Right cardiac atrium (tissue), 5 donors: Measurements from ENCODE around the gene SRC. TPM values are rescaled to one million over a fixed set of nuclear protein-coding genes. Genes with fewer than 3 reads are reported as not detected.
A peak's percentile ranks its signal among the peaks of the same experiment; 100 is the strongest.

Experiments
- ATAC-seq, 2 donors: fragments of 200-7000 bp; cut with Tn5 transposase; one replicate each; pipeline versions ENCODE4 v1.8.0 to v1.9.1; 2020; ENCODE audit warnings: moderate library complexity in 2 of 2, mild to moderate bottlenecking in 1 of 2
- DNase-seq, 3 donors: peaks; one replicate each; pipeline ENCODE4 v3.0.0-alpha.2; 2020
- H3K27ac ChIP-seq: one replicate; pipeline ENCODE4 v1.5.1; 2013; ENCODE audit warnings: mild to moderate bottlenecking, low read length, control low read depth, moderate library complexity
- H3K27me3 ChIP-seq: one replicate; pipeline ENCODE4 v1.6.1; 2013; ENCODE audit not compliant: control insufficient read depth, insufficient read depth
- H3K4me1 ChIP-seq: one replicate; pipeline ENCODE4 v1.6.1; 2013; ENCODE audit warnings: low read length; ENCODE audit not compliant: control insufficient read depth, insufficient read depth
- H3K4me3 ChIP-seq: one replicate; pipeline ENCODE4 v1.5.1; 2013; ENCODE audit warnings: low read length, control low read depth
- H3K9me3 ChIP-seq: one replicate; pipeline ENCODE4 v1.6.1; 2013; ENCODE audit warnings: low read length; ENCODE audit not compliant: control insufficient read depth
- WGBS: extraction: QIAGEN DNeasy Blood & Tissue Kit; methylation state at CpG from one replicate; pipeline ENCODE4 v1.1.7; 2013; 5-methylcytosine and 5-hydroxymethylcytosine counted together
- intact Hi-C, 4 donors: fragments of 100-400 bp; cut with DNase I; formaldehyde crosslinking; loops; one replicate each; pipeline versions ENCODE4 v1.11.0 to v1.14.0; 2022 to 2023
- polyA plus RNA-seq: library from polyadenylated mRNA; stranded (reverse); fragments of 200-250 nt; gene quantifications from one replicate; pipeline ENCODE4 v1.2.3, GENCODE V29; 2013
- total RNA-seq, 4 donors: library from RNA; stranded (reverse); fragmentation: NEBNext Ultra II Directional; extraction: Animal tissue kit (Norgen Biotek cat#: 25700); gene quantifications; one replicate each; pipeline ENCODE4 v1.2.1, GENCODE V29; 2021
- donor health status: healthy with polysubstance abuse.
- donor health status: DM: no; HTN: yes; CAD: no.
- donor health status: DM: no; HTN: no; CAD: no.
- donor health status: DM: no; HTN: yes; CAD: no; lungs with severe emphysema.
- donor health status: DM: yes; HTN: yes; CAD: no.

Gene SRC
- total and polyA plus RNA-seq, 5 donors, result 9.5 to 14.0 (median 13.1) TPM

DNA sequence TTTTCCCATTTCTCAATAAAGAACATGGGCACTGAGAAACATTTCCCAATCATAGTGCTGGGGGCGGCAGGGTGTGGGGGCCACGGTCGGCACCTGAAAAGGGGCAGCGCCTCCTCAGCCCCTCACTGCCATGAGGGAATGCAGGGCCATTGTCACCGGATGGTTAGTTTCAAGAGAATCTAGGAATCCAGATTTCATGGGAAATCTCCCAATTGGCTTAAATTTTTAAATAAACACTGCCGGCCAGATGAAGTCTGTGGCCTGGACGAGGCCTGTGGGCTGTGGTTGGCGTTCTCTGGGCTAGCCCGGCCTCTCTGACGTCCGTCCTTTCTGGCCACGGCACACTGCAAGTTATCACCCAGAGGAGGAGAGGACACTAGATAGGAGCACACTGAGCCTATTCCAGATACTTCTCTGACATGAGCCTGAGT is 30.9 kb upstream of the SRC start:
- H3K4me1 ChIP-seq, result peaks cover 8% of the 10 kb centered on the region
- WGBS, result 37% methylated on average over 12 of the region's 12 CpGs
- no peaks in the 10 kb centered on the region for H3K9me3 ChIP-seq
- intact Hi-C loops, result no loop called here
- peak; percentile 95 to 96 for ATAC-seq
- H3K27ac ChIP-seq, result peak overlapping the region; percentile 90
- peak; percentile 88 to 96 (median 93) for DNase-seq
- no peak overlapping the region for H3K4me3 ChIP-seq
- H3K27me3 ChIP-seq, result no peaks in the 10 kb centered on the region

- no peak overlapping the region for H3K4me3 ChIP-seq
- peak in 1 of 2 donors; percentile 56 for ATAC-seq
- H3K27me3 ChIP-seq, result no peaks in the 10 kb centered on the region
- intact Hi-C loops, result no loop called here
- peaks cover 8% of the 10 kb centered on the region for H3K4me1 ChIP-seq
- H3K9me3 ChIP-seq, result no peaks in the 10 kb centered on the region
- 53% methylated on average over 13 of the region's 13 CpGs for WGBS
- H3K27ac ChIP-seq, result peak overlapping the region; percentile 90
- peak in 1 of 3 donors; percentile 80 for DNase-seq
Observed at GRCh38 chr20:37315452-37316110, 30.4 kb upstream of the SRC start.

DNA sequence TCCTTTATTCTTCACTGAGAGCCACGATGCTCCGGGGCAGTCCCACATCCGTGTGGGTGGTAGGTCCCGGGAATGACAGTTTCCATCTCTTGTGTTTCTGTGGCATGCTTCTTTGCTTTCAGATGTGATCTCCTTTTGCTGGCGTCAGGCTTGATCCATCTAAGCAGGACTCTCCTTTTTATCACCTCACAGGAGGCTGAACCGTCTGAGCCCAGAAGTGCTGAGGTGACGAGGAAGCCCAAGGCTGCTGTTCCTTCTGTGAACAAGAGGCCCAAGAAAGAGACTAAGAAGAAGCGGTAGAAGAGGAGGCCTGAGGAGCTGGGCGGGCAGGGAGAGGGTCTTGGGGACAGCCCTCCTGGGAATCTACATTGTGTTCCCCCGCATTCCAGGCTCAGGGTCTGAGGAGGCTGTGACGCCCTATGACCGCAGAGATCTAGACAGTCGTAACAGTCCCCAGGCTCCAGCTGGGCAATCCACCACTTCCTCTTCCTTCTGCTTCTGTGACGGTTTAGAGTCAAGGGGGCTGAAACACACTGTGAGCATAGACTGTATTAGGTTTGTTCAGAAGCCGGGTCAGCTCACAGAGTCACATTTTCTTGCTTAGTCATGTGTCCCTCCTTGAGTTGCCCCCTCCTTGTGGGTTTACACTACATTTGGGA is 29.7 kb upstream of the SRC start:
- WGBS, result 75% methylated on average over 15 of the region's 15 CpGs
- peak in 1 of 3 donors; percentile 58 for DNase-seq
- Histone ChIP-seq H3K27me3 (no peaks in the 10 kb centered on the region), H3K27ac (peak overlapping the region; percentile 90), H3K4me3 (no peak overlapping the region), H3K4me1 (peaks cover 8% of the 10 kb centered on the region), H3K9me3 (no peaks in the 10 kb centered on the region)
- no peak for ATAC-seq
- intact Hi-C loops, result no loop called here

- peak in 1 of 3 donors; percentile 13 for DNase-seq
- no peak for ATAC-seq
- no peaks in the 10 kb centered on the region for H3K9me3 ChIP-seq
- H3K4me3 ChIP-seq, result no peak overlapping the region
- H3K27ac ChIP-seq, result no peak overlapping the region
- peaks cover 8% of the 10 kb centered on the region for H3K4me1 ChIP-seq
- intact Hi-C loops, result no loop called here
- no peaks in the 10 kb centered on the region for H3K27me3 ChIP-seq
- 91% methylated on average over 5 of the region's 5 CpGs for WGBS
Observed at GRCh38 chr20:37316775-37317170, 29.2 kb upstream of the SRC start.

- DNase-seq (no peak), ATAC-seq (no peak)
- WGBS, result 83% methylated on average over 6 of the region's 6 CpGs
- H3K4me3 ChIP-seq, result no peak overlapping the region
- peaks cover 8% of the 10 kb centered on the region for H3K4me1 ChIP-seq
- no peak overlapping the region for H3K27ac ChIP-seq
- H3K9me3 ChIP-seq, result no peaks in the 10 kb centered on the region
- intact Hi-C loops, result no loop called here
- no peaks in the 10 kb centered on the region for H3K27me3 ChIP-seq
Observed at GRCh38 chr20:37317316-37317715, 28.6 kb upstream of the SRC start.

DNA sequence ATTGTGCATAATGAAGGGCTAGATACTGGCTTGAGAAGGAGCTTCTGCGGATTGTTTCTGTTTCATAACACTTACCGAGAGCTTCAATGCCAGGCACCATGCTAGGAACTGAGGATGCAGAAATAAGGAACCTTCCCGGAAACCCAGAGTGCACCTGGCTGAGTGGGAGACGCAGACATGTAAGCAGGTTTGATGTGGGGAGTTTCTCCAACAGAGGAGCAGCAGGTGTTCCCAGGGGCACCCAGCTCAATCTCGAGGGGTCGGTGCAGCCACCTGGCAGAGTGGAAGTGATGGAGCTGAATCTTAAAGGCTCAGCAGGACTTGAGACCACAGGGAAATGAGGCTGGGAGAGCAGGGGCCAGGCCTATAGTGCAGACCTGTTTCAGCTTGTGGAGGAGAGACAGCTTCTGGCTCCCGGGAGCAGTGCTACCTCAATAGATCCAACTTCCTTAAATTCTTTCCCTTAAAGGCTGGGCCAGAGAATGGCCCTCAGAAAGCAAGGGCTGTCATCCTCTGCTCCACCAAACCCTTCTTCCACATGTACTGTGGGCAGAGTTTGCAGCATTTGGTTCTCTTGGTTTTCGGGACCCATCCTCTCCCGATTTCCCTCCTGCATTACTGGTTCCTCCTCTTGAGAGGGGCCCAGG is 27.8 kb upstream of the SRC start:
- peaks cover 8% of the 10 kb centered on the region for H3K4me1 ChIP-seq
- H3K27ac ChIP-seq, result no peak overlapping the region
- intact Hi-C loops, result no loop called here
- H3K27me3 ChIP-seq, result no peaks in the 10 kb centered on the region
- ATAC-seq, result no peak
- peak in 1 of 3 donors; percentile 7 for DNase-seq
- 81% methylated on average over 9 of the region's 9 CpGs for WGBS
- H3K4me3 ChIP-seq, result no peak overlapping the region
- no peaks in the 10 kb centered on the region for H3K9me3 ChIP-seq

GRCh38 chr20:37319151-37319671 is 26.7 kb upstream of the SRC start:
- intact Hi-C loops, result no loop called here

DNA sequence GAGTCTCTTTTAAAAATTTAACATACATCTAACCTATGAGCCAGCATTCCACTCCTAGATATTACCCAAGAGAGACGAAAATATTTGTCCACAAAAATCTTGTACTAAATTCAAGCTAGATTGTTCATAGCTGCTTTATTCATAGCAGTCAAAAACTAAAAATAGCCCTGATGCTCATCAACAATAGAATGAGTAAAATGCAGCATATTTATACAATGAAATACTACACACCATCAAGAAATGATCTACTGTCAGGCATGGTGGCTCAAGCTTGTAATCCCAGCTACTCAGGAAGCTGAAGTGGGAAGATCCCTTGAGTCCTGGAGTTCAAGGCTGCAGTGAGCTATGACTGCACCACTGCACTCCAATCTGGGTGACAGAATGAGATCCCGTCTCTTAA is 22.0 kb upstream of the SRC start:
- intact Hi-C loops, result no loop called here
- Histone ChIP-seq H3K9me3 (no peaks in the 10 kb centered on the region), H3K4me3 (no peak overlapping the region), H3K27ac (no peak overlapping the region), H3K27me3 (no peaks in the 10 kb centered on the region), H3K4me1 (peaks cover 2% of the 10 kb centered on the region)
- WGBS, result 51% methylated on average over 2 of the region's 2 CpGs
- DNase-seq, result no peak
- ATAC-seq, result no peak

More at GRCh38 chr20:37319151-37319671, 26.7 kb upstream of the SRC start:
- H3K27ac ChIP-seq, result no peak overlapping the region
- peaks cover 4% of the 10 kb centered on the region for H3K4me1 ChIP-seq
- DNase-seq (peak in 1 of 3 donors; percentile 25), ATAC-seq (no peak)
- no peak overlapping the region for H3K4me3 ChIP-seq
- H3K27me3 ChIP-seq, result no peaks in the 10 kb centered on the region
- no peaks in the 10 kb centered on the region for H3K9me3 ChIP-seq
- 66% methylated on average over 8 of the region's 8 CpGs for WGBS

DNA sequence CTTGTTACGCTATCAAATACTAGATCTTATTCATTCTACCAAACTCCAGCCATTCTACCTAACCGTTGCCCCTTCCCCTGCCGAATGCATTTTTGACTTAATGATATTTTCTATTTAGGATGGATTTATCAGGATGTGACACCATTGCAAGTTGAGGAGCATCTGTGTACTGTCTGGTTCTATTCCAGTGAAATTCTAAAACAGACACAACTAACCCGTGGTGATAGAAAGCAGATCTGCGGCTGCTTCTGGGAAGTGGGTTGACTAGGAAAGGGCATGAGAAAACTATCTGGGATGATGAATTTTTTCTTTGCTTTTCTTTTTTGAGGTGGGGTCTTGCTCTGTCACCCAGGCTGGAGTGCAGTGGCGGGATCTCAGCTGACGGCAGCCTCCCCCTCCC is 20.7 kb upstream of the SRC start:
- ATAC-seq (no peak), DNase-seq (no peak)
- H3K4me3 ChIP-seq, result no peak overlapping the region
- intact Hi-C loops, result no loop called here
- H3K4me1 ChIP-seq, result peaks cover 2% of the 10 kb centered on the region
- H3K27ac ChIP-seq, result no peak overlapping the region
- H3K9me3 ChIP-seq, result no peaks in the 10 kb centered on the region
- H3K27me3 ChIP-seq, result no peaks in the 10 kb centered on the region
- 94% methylated on average over 7 of the region's 7 CpGs for WGBS

GRCh38 chr20:37326666-37327065 is 19.3 kb upstream of the SRC start:
- ATAC-seq, result no peak
- Histone ChIP-seq H3K4me3 (no peak overlapping the region), H3K9me3 (no peaks in the 10 kb centered on the region), H3K4me1 (peaks cover 2% of the 10 kb centered on the region), H3K27me3 (no peaks in the 10 kb centered on the region), H3K27ac (peak overlapping the region; percentile 36)
- DNase-seq, result no peak
- intact Hi-C loops, result no loop called here
- WGBS, result 57% methylated on average over 2 of the region's 2 CpGs

DNA sequence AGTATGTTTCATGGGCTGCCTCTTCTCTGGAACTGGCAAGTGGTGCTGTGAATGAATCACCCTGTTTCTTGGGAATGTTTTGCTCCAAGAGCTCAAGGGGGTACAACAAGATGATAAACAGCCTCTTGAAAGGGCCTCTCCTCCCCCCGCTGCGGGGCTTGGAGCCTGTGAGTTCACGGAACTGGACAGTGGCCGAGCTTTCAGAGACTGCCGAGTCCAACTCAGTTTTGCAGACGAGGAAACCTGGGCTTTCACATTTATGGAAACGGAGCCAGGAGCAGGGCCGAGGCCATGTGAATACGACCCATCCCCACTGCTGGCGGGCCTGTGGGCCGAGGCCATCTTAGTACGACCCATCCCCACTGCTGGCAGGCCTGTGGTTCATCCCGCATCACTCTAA is 18.2 kb upstream of the SRC start:
- Histone ChIP-seq H3K9me3 (no peaks in the 10 kb centered on the region), H3K4me1 (peaks cover 5% of the 10 kb centered on the region), H3K4me3 (no peak overlapping the region), H3K27ac (peak overlapping the region; percentile 70), H3K27me3 (no peaks in the 10 kb centered on the region)
- ATAC-seq (peak; percentile 86 to 90), DNase-seq (peak; percentile 90 to 97 (median 93))
- WGBS, result 58% methylated on average over 13 of the region's 13 CpGs
- intact Hi-C loops, result no loop called here
